HepG2 (cell line): ENCODE measurements around the gene IL15RA. TPM values are rescaled to one million over a fixed set of nuclear protein-coding genes. Genes with fewer than 3 reads are reported as not detected.

Experiments
- ATAC-seq: fragments of 200-7000 bp; cut with Tn5 transposase; 3 replicates; pipeline ENCODE4 v1.9.1; 2020; ENCODE audit warnings: mild to moderate bottlenecking, moderate library complexity
- BruUV-seq: library from RNA; stranded (reverse); fragments of 400-500 nt; replicated peaks from 2 replicates; lab custom pipeline; 2021; lab: Mats Ljungman, UMichigan
- CTCF ChIA-PET: fragments of 300-600 bp; formaldehyde crosslinking; extraction: SDS; loops from one replicate; lab custom pipeline; 2021; ENCODE audit warnings: low total read pairs, inconsistent platforms, low intra/inter-chr PET ratio; lab: Yijun Ruan, JAX
- POLR2A ChIA-PET: fragments of 350-600 bp; sonication (Branson Sonifier 250); formaldehyde crosslinking; loops from one replicate; lab custom pipeline; 2020; ENCODE audit warnings: antibody characterized with exemption, inconsistent platforms; lab: Yijun Ruan, JAX
- DNase-seq: peaks from one replicate; pipeline ENCODE4 v3.0.0-alpha.2; 2015; ENCODE audit warnings: low spot score
- FAIRE-seq: peaks from 3 replicates; lab custom pipeline; 2011; peaks lifted over from hg19 to GRCh38; lab: Jason Lieb, UNC
- H2AFZ ChIP-seq: one replicate; pipeline ENCODE4 v1.6.1; 2011; ENCODE audit warnings: low read length, inconsistent platforms
- H3K27ac ChIP-seq: fragments of 300-600 bp; 3 replicates; pipeline ENCODE4 v1.8.0; 2011; ENCODE audit warnings: mixed run types, mild to moderate bottlenecking, mixed read lengths, low read length, inconsistent platforms; ENCODE audit not compliant: insufficient read depth; ENCODE audit errors: extremely low read length
- H3K27me3 ChIP-seq, 2 experiments: fragments of 200-600 bp in 1 of 2; 2 replicates in 1 of 2; 3 replicates in 1 of 2; pipeline versions ENCODE4 v1.6.0 to v1.8.0; 2011; ENCODE audit warnings: low read length in 2 of 2, mild to moderate bottlenecking in 2 of 2, moderate library complexity in 2 of 2, inconsistent platforms in 1 of 2; ENCODE audit not compliant: insufficient read depth in 2 of 2, control insufficient read depth in 1 of 2
- H3K36me3 ChIP-seq, 2 experiments: fragments of 200-600 bp in 1 of 2; replicated peaks in 1 of 2; 2 replicates in 1 of 2; 3 replicates in 1 of 2; pipeline versions ENCODE4 v1.5.1 to v1.8.0; 2011; ENCODE audit warnings: low read length in 2 of 2, inconsistent platforms in 1 of 2; ENCODE audit not compliant: insufficient read depth in 2 of 2, control insufficient read depth in 1 of 2
- H3K4me1 ChIP-seq: 2 replicates; pipeline ENCODE4 v1.5.1; 2012; ENCODE audit warnings: low read length, inconsistent platforms; ENCODE audit not compliant: insufficient read depth
- H3K4me2 ChIP-seq: 2 replicates; pipeline ENCODE4 v1.6.0; 2011; ENCODE audit warnings: low read depth, low read length, inconsistent platforms
- H3K4me3 ChIP-seq, 3 experiments: fragments of 200-600 bp in 1 of 3; sonication (generic), shearing (Covaris generic) in 1 of 3; replicated peaks in 1 of 3; 2 replicates each; pipeline ENCODE4 v1.5.1; 2011 to 2016; ENCODE audit warnings: low read length in 3 of 3, inconsistent platforms in 2 of 3, low read depth in 2 of 3, mild to moderate bottlenecking in 2 of 3, control low read depth in 1 of 3, mixed read lengths in 1 of 3; ENCODE audit not compliant: insufficient read depth in 1 of 3
- H3K79me2 ChIP-seq: one replicate; pipeline ENCODE4 v1.6.1; 2011; ENCODE audit warnings: low read length, inconsistent platforms; ENCODE audit not compliant: insufficient read depth
- H3K9ac ChIP-seq: 2 replicates; pipeline ENCODE4 v1.6.0; 2011; ENCODE audit warnings: mild to moderate bottlenecking, low read depth, low read length, inconsistent platforms; ENCODE audit not compliant: insufficient read depth
- H3K9me3 ChIP-seq: 2 replicates; pipeline ENCODE4 v1.5.1; 2012; ENCODE audit warnings: mild to moderate bottlenecking, low read length
- H4K20me1 ChIP-seq: 2 replicates; pipeline ENCODE4 v1.6.0; 2011; ENCODE audit warnings: inconsistent platforms, mild to moderate bottlenecking, low read length, moderate library complexity; ENCODE audit not compliant: insufficient read depth
- DPF2 ChIP-seq: sonication (generic); formaldehyde crosslinking; IDR thresholded peaks from 2 replicates; pipeline ENCODE4 v1.4.0; 2020; ENCODE audit warnings: mild to moderate bottlenecking, low read depth, missing genetic modification reagents, borderline replicate concordance
- STAG1 ChIP-seq: sonication (generic); formaldehyde crosslinking; IDR thresholded peaks from 2 replicates; pipeline ENCODE4 v1.4.0; 2020; ENCODE audit warnings: missing genetic modification reagents
- ZNF740 ChIP-seq: sonication (generic); formaldehyde crosslinking; IDR thresholded peaks from 2 replicates; pipeline ENCODE4 v1.4.0; 2020; ENCODE audit warnings: missing genetic modification reagents
- WGBS: methylation state at CpG from one replicate; pipeline ENCODE4 v1.1.6; 2017; ENCODE audit warnings: low lambda C conversion rate; 5-methylcytosine and 5-hydroxymethylcytosine counted together
- in situ Hi-C: cut with HindIII; loops from 2 replicates; pipeline ENCODE4 v1.10.0; 2017; ENCODE audit warnings: low pct_unique_long_range_greater_than_20kb; ENCODE audit not compliant: extremely low pct_ligation_motif_present
- intact Hi-C: fragments of 100-400 bp; cut with micrococcal nuclease; formaldehyde crosslinking; loops from one replicate; pipeline ENCODE4 v1.10.0; 2022; ENCODE audit not compliant: unreplicated experiment
- polyA plus RNA-seq, 8 experiments: library from polyadenylated mRNA; depleted of rRNA in 3 of 8; stranded (reverse) in 7 of 8; unstranded in 1 of 8; fragments of >200 nt; fragmentation: Illumina TruSeq in 4 of 8; extraction: Trizol in 4 of 8; gene quantifications; 2 replicates each; pipeline versions ENCODE4 v1.2.1 to v1.2.3, GENCODE V29; 2011 to 2016; ENCODE audit warnings: low read depth in 4 of 8, missing spikeins in 1 of 8, mixed read lengths in 1 of 8; ENCODE audit not compliant: insufficient read depth in 1 of 8
- total RNA-seq, 5 experiments: library from RNA; depleted of rRNA; stranded (reverse); fragments of >200 nt; fragmentation: Illumina TruSeq; extraction: Trizol; gene quantifications; 2 replicates each; pipeline ENCODE4 v1.2.3, GENCODE V29; 2016; ENCODE audit warnings: low read depth in 1 of 5
- TF ChIP-seq, protein P1 (sequence below): sonication (generic); formaldehyde crosslinking; IDR thresholded peaks from 2 replicates; pipeline ENCODE4 v1.8.0; 2022; ENCODE audit warnings: mild to moderate bottlenecking, missing genetic modification reagents, moderate library complexity
- TF ChIP-seq, protein P2 (sequence below): sonication (generic); formaldehyde crosslinking; IDR thresholded peaks from 2 replicates; pipeline ENCODE4 v1.5.0; 2020; ENCODE audit warnings: mild to moderate bottlenecking, missing genetic modification reagents, moderate library complexity

The IL15RA gene
- total and polyA plus RNA-seq, 2 of the 13 experiments (the other 11 are each of a cell fraction or from before 2014, with no cell fraction given): 0.53 to 0.77 TPM

DNA sequence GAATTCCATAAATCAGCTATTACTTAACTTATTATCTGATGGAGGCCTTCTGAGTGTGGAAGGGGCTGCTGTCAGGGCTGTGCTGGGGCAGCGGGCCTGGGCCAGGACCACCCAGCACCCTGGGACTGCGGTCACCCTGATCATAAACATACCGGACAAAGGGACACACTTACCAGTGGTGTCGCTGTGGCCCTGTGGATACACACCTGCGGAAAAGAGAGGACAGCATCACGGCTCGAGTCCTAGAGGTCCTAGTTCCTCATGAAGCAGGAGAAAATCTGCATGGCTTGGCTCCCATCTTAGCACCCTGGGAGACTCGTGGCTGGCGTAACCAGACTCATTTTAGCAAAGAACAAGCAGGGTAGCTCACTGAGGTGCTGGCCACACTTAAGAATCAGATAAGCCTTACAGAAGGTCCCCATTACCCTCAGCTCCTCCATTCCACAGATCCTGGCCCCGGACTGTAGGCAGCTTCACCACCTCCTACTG is 17.7 kb downstream of the IL15RA start:
- Histone ChIP-seq H4K20me1 (no peaks in the 10 kb centered on the region), H2AFZ (no peak overlapping the region), H3K4me2 (no peak overlapping the region), H3K4me1 (no peaks in the 10 kb centered on the region), H3K27ac (no peak overlapping the region), H3K9ac (no peak overlapping the region), H3K4me3 (no peak overlapping the region), H3K9me3 (no peaks in the 10 kb centered on the region), H3K36me3 (no peaks in the 10 kb centered on the region), H3K79me2 (no peaks in the 10 kb centered on the region), H3K27me3 (peaks cover 0 to 3% of the 10 kb centered on the region in 2 experiments; a peak in 2 of 5 replicates)
- ATAC-seq (peak; percentile 86), FAIRE-seq (peak; percentile 18), DNase-seq (no peak)
- BruUV-seq: no TSS peak
- intact Hi-C loops: no loop called here
- POLR2A ChIA-PET: no interaction called here
- no peak for TF ChIP-seq DPF2 (CRISPR knock-in tag)
- TF ChIP-seq STAG1 (CRISPR knock-in tag): peak; percentile 59
- TF ChIP-seq, protein P1, sequence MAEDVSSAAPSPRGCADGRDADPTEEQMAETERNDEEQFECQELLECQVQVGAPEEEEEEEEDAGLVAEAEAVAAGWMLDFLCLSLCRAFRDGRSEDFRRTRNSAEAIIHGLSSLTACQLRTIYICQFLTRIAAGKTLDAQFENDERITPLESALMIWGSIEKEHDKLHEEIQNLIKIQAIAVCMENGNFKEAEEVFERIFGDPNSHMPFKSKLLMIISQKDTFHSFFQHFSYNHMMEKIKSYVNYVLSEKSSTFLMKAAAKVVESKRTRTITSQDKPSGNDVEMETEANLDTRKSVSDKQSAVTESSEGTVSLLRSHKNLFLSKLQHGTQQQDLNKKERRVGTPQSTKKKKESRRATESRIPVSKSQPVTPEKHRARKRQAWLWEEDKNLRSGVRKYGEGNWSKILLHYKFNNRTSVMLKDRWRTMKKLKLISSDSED (CRISPR knock-in tag): no peak
- TF ChIP-seq, protein P2, sequence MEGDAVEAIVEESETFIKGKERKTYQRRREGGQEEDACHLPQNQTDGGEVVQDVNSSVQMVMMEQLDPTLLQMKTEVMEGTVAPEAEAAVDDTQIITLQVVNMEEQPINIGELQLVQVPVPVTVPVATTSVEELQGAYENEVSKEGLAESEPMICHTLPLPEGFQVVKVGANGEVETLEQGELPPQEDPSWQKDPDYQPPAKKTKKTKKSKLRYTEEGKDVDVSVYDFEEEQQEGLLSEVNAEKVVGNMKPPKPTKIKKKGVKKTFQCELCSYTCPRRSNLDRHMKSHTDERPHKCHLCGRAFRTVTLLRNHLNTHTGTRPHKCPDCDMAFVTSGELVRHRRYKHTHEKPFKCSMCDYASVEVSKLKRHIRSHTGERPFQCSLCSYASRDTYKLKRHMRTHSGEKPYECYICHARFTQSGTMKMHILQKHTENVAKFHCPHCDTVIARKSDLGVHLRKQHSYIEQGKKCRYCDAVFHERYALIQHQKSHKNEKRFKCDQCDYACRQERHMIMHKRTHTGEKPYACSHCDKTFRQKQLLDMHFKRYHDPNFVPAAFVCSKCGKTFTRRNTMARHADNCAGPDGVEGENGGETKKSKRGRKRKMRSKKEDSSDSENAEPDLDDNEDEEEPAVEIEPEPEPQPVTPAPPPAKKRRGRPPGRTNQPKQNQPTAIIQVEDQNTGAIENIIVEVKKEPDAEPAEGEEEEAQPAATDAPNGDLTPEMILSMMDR: peak; percentile 62
- no peak for TF ChIP-seq ZNF740 (CRISPR knock-in tag)
- WGBS: 35% methylated on average over 5 of the region's 10 CpGs
- CTCF ChIA-PET: no interaction called here
- in situ Hi-C loops: no loop called here
